Choroid plexus epithelial cell (primary cell): ENCODE measurements around the gene FRMD6.
"Not testable (repeated sequence)": the region's sequence is repeated elsewhere in the genome, so short reads cannot be mapped to it uniquely, and the experiment has no call there.

Experiments
- DNase-seq: peaks from one replicate; pipeline ENCODE4 v3.0.0-alpha.2; 2010; ENCODE audit warnings: low read depth
- H3K4me3 ChIP-seq: 2 replicates; pipeline ENCODE4 v1.5.1; 2011; ENCODE audit warnings: low read depth, mild to moderate bottlenecking, control low read depth, low read length, moderate library complexity
- TF ChIP-seq, protein P1 (sequence below): conservative IDR thresholded peaks from 2 replicates; pipeline ENCODE4 v1.5.1; 2011; ENCODE audit warnings: low read depth, mild to moderate bottlenecking, control low read depth, inconsistent platforms, low read length, moderate library complexity

The FRMD6 gene

GRCh38 chr14:51626788-51627187, 24.9 kb upstream of the FRMD6 start:
- TF ChIP-seq, protein P1, sequence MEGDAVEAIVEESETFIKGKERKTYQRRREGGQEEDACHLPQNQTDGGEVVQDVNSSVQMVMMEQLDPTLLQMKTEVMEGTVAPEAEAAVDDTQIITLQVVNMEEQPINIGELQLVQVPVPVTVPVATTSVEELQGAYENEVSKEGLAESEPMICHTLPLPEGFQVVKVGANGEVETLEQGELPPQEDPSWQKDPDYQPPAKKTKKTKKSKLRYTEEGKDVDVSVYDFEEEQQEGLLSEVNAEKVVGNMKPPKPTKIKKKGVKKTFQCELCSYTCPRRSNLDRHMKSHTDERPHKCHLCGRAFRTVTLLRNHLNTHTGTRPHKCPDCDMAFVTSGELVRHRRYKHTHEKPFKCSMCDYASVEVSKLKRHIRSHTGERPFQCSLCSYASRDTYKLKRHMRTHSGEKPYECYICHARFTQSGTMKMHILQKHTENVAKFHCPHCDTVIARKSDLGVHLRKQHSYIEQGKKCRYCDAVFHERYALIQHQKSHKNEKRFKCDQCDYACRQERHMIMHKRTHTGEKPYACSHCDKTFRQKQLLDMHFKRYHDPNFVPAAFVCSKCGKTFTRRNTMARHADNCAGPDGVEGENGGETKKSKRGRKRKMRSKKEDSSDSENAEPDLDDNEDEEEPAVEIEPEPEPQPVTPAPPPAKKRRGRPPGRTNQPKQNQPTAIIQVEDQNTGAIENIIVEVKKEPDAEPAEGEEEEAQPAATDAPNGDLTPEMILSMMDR: no peak
- H3K4me3 ChIP-seq: no peak overlapping the region
- DNase-seq: no peak

DNA sequence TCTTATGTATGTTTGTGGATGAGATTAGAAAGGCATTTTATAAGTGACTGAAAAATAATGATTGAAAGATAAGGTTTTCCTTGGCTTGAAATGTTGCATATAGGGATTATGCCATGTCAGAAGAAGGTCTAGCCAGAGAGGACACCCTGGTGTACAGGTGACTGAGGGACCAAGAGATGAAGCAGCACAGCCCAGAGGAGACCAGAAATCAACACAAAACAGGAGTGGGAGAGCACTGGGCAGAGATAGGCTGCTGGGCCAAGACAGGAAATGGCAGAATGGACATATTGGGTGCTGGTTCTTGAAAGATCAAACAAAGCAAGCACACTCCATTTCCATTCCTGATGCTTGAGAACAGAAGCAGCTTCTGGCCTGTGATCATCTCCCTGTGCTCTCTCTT, 24.4 kb upstream of the FRMD6 start:
- DNase-seq: no peak
- no peak overlapping the region for H3K4me3 ChIP-seq
- TF ChIP-seq, protein P1: no peak

DNA sequence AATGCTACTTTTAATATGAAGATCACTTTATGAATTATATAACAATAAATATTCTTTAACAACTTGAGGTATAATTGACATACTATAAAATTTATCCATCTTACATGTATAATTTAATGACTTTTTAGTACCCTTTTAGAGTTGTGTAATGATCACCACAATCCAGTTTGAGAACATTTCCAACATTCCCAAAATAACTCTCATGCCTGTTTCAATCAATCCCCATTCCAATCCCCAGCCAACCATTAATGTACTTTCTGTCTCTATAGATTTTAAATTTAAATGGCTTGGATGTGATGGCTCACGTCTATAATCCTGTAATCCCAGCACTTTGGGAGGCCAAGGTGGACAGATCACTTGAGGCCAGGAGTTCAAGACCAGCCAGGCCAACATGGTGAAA, 23.5 kb upstream of the FRMD6 start:
- no peak for DNase-seq
- TF ChIP-seq, protein P1: no peak
- H3K4me3 ChIP-seq: no peak overlapping the region

GRCh38 chr14:51630987-51631386, 20.7 kb upstream of the FRMD6 start:
- no peak for DNase-seq
- no peak overlapping the region for H3K4me3 ChIP-seq
- TF ChIP-seq, protein P1: no peak

DNA sequence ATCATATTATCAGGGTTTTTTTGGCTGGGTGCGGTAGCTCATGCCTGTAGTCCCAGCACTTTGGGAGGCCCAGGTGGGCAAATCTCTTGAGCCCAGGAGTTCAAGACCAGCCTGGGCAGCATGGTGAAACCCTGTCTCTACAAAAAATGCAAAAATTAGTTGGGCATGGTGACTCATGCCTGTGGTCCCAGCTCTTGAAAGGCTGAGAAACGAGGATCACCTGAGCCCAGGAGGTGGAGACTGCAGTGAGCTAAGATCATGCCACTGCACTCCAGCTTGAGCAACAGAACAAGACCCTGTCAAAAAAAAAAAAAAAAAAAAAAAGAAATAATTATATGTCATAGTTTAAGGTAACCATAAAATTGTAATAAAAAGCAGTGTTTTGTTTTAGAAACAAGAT, 18.4 kb upstream of the FRMD6 start:
- not testable (repeated sequence) for DNase-seq, H3K4me3 ChIP-seq

- DNase-seq: no peak
- TF ChIP-seq, protein P1: no peak
- no peak overlapping the region for H3K4me3 ChIP-seq
Observed at GRCh38 chr14:51636109-51636508, 15.6 kb upstream of the FRMD6 start.

DNA sequence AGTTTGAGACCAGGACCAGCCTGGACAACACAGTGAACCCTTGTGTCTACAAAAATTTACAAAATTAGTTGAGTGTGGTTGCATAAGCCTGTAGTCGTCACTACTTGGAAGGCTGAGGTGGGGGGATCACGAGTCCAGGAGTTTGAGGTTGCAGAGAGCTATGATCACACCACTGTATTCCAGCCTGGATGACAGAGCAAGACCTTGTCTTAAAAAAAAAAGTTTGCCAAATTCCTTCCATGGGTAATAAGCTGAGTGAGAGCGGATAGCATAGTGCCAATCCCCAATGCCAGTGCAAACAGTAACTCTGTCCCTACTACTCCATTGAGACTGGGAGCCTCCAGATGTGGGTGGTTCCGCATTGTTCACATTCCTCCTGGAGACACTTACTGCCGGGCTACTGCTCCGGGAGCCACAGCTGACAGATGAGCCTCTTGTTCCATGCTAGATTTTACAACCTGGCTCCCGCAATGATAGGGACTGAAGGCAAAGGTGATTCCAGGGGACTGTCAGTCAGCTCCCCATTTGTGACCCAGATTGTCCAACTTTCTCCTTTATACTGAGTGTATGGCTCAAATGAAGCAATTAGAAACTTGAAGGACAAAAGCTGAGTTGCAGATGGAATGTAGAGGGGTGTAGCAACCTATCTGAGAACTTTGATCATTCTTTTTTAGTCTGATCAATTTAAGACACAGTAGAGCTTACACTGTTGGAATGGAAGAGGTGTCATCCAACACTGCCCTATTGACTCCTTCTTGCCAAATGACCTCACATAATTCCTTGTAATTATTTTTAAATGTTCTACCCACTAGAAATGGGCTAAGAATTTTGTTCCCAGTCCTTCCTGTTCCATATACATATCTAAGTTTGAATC, 13.4 kb upstream of the FRMD6 start:
- peak; percentile 47 for DNase-seq
- TF ChIP-seq, protein P1: no peak
- no peak overlapping the region for H3K4me3 ChIP-seq
